WTC11 (cell line): ENCODE results near the gene PACSIN3.

Experiments used
- AR ChIP-seq: fragments of 250-450 bp; sonication (Bioruptor Pico); IDR thresholded peaks from 2 replicates; pipeline ENCODE4 v1.9.0; 2021; ENCODE audit warnings: mild to moderate bottlenecking
- ATF1 ChIP-seq: sonication (generic); formaldehyde crosslinking; IDR thresholded peaks from 2 replicates; pipeline ENCODE4 v1.8.1; 2023; ENCODE audit warnings: mild to moderate bottlenecking, moderate library complexity, missing genetic modification reagents
- CTCF ChIP-seq: fragments of 200-600 bp; IDR thresholded peaks from 2 replicates; pipeline ENCODE4 v1.8.0; 2022; ENCODE audit warnings: antibody characterized with exemption
- E2F1 ChIP-seq: sonication (generic); formaldehyde crosslinking; IDR thresholded peaks from 2 replicates; pipeline ENCODE4 v1.8.0; 2022; ENCODE audit warnings: mild to moderate bottlenecking, missing genetic modification reagents
- E2F4 ChIP-seq: sonication (generic); formaldehyde crosslinking; IDR thresholded peaks from 2 replicates; pipeline ENCODE4 v1.8.1; 2022; ENCODE audit warnings: low read depth, mild to moderate bottlenecking, moderate library complexity, missing genetic modification reagents, borderline replicate concordance
- E2F5 ChIP-seq: sonication (generic); formaldehyde crosslinking; IDR thresholded peaks from 2 replicates; pipeline ENCODE4 v1.8.1; 2022; ENCODE audit warnings: mild to moderate bottlenecking, moderate library complexity, missing genetic modification reagents
- IRF2 ChIP-seq: sonication (generic); formaldehyde crosslinking; IDR thresholded peaks from 2 replicates; pipeline ENCODE4 v1.8.0; 2022; ENCODE audit warnings: low read depth, missing genetic modification reagents, borderline replicate concordance
- MAX ChIP-seq: sonication (generic); formaldehyde crosslinking; IDR thresholded peaks from 2 replicates; pipeline ENCODE4 v1.8.0; 2022; ENCODE audit warnings: mild to moderate bottlenecking, missing genetic modification reagents
- MYBL2 ChIP-seq: sonication (generic); formaldehyde crosslinking; IDR thresholded peaks from 2 replicates; pipeline ENCODE4 v1.8.1; 2023; ENCODE audit warnings: mild to moderate bottlenecking, moderate library complexity, missing genetic modification reagents
- NR3C1 ChIP-seq: sonication (generic); formaldehyde crosslinking; conservative IDR thresholded peaks from 2 replicates; pipeline ENCODE4 v1.8.1; 2023; ENCODE audit warnings: low read depth, mild to moderate bottlenecking, missing genetic modification reagents
- OVOL2 ChIP-seq: fragments of 250-450 bp; sonication (Bioruptor Pico); IDR thresholded peaks from 2 replicates; pipeline ENCODE4 v1.9.0; 2021; ENCODE audit warnings: mild to moderate bottlenecking, borderline replicate concordance
- USF2 ChIP-seq: sonication (generic); formaldehyde crosslinking; IDR thresholded peaks from 2 replicates; pipeline ENCODE4 v1.8.1; 2023; ENCODE audit warnings: mild to moderate bottlenecking, missing genetic modification reagents, moderate library complexity
- ZNF423 ChIP-seq: fragments of 250-450 bp; sonication (Bioruptor Pico); IDR thresholded peaks from 2 replicates; pipeline ENCODE4 v2.1.2; 2022; ENCODE audit warnings: mild to moderate bottlenecking, moderate library complexity

- TF ChIP-seq CTCF (no peak), USF2 (CRISPR knock-in tag) (no peak), ZNF423 (no peak), MAX (CRISPR knock-in tag) (no peak), OVOL2 (CRISPR knock-in tag) (no peak), E2F4 (CRISPR knock-in tag) (no peak), E2F5 (no peak), E2F1 (CRISPR knock-in tag) (no peak), AR (CRISPR knock-in tag) (no peak), MYBL2 (CRISPR knock-in tag) (no peak), IRF2 (CRISPR knock-in tag) (no peak), ATF1 (no peak), NR3C1 (CRISPR knock-in tag) (no peak)
Observed at GRCh38 chr11:47156951-47157350, 29.3 kb downstream of the PACSIN3 start.
